GM04503 (cell line): ENCODE data around the gene ENTR1.

Experiments used
- DNase-seq: peaks from one replicate; pipeline ENCODE4 v3.0.0-alpha.2; 2012; ENCODE audit warnings: low read depth

The ENTR1 gene

DNA sequence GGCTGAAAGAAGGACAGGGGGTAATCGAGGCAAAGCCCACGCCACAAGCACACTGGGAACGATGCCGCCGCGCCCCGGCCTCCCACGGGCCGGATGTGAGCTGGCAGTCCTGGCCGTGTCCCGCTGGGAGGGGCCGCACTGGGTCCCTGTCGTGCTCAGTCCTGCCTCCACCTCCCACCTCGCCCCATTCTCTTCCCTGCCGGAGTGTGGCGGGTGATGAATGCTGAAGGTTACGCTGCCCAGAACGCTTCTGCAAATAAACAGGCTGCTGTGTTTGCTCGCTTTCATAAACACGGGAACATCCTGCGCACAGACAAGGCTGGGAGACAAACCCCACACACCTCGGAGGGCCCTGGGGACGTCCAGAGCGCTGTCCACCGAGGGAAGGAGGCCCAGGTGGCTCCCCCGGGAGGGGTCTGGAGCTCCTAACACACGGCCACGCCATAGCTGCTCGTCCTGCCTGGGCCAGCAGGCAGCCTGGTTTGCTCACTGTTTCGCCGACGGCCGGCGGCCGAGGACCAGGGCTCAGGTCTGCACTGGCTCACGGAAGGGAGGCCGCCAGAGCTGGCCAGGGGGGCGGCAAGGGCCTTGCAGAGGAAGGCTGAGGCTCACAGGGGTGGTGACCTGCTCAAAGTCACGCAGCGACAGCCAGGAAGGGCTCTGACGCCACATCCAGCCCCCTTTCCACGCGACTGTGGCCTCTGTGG is 49.2 kb downstream of the ENTR1 start:
- DNase-seq, result no peak

GRCh38 chr9:136359774-136360718 is 50.4 kb downstream of the ENTR1 start:
- no peak for DNase-seq

- no peak for DNase-seq
Observed at GRCh38 chr9:136358888-136359287, 51.5 kb downstream of the ENTR1 start.

GRCh38 chr9:136358016-136358415 is 52.4 kb downstream of the ENTR1 start:
- DNase-seq, result no peak

GRCh38 chr9:136357202-136357725 is 53.1 kb downstream of the ENTR1 start:
- no peak for DNase-seq

- DNase-seq, result no peak
Observed at GRCh38 chr9:136355616-136356557, 54.5 kb downstream of the ENTR1 start.

DNA sequence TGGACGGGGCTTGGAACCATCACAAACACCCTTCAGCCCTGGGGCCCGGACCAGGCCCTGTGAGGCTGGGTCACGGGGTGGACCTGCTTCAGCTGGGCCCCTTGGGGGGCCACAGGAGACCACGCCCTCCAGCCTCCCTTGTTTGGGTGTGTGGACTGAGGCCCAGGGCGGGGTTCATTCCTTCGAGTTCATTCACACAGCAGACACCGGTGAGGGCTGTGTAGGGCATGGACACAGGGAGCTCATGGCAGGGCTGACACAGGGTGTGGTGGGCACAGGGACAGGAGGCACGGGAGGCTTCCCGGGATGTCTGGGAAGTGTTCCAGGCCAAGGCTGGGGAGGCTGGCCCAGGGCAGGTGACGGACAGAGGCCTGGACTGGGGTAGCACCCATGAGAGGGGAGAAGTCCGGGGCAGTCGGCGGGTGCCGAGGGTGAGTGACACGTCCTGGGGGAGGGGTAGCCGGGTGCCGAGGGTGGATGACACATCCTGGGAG is 55.8 kb downstream of the ENTR1 start:
- no peak for DNase-seq

DNA sequence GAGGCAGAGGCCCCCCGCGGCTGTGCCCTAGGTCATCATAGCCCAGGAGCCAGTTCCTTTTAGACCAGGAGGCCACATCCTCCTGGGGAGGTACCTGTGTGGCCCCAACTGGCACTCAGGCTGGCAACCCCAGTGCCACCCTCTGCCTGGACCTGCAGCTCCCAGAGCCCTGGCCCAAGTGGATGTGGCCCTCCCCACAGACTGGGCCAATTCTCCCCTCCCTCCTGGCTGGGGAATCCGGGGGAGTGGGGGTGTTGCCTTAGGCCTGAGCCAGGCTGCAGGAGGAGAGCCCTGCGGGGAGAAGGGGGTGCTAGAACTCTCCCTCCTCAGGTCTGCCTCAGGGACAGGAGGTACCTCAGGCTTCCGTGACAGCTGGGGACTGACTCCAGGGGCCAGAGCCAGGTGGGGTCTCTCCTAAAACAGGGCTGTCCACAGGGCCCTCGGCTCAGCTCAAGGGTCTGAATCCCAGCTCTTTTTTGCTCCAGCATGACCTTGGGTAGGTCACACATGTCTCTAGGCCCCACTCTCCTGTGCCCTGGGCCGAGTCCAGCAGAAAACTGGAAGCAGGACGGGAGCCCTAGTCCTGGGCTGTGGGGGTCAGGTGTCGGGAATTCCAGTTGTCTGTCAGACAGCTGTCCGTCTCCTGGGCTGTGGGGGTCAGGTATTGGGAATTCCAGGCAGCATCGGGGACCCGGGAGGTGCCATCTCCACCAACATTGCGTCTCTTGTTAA is 56.5 kb downstream of the ENTR1 start:
- DNase-seq, result no peak

- no peak for DNase-seq
Observed at GRCh38 chr9:136353088-136353487, 57.3 kb downstream of the ENTR1 start.

DNA sequence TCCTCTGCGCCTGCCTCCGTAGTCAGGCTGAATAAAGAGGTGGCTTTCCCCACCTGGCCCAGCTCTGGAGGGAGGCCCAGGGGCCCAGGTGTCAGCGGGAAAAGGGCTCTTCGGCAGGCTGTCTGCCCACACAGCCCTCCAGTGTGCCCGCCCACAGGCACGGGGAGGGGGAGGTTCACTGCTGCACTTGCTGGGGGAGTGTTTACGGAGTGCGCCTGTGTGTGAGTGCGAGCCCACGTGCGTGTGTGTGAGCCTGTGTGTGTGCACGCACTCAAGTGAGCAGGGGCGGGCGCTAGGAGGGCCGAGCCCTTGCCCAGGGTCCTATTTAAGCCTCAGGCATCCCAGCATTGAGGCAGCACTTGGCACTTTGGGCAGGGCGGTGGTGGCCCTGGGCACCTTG is 57.7 kb downstream of the ENTR1 start:
- DNase-seq, result no peak
